Measurements from ENCODE around the gene NRXN3.

NRXN3 gene

GRCh38 chr14:79373451-79373850 lies 1203.3 kb downstream of the NRXN3 start:
- Histone ChIP-seq H3K4me3 (ENCODE audit: severe bottlenecking) (no peak overlapping the region), H3K27ac (ENCODE audit: poor library complexity, severe bottlenecking) (no peak overlapping the region), H3K36me3 (ENCODE audit: low read depth) (no peaks in the 10 kb centered on the region), H3K27me3 (ENCODE audit: insufficient read depth, poor library complexity, severe bottlenecking) (no peaks in the 10 kb centered on the region), H3K4me1 (ENCODE audit: insufficient read depth, poor library complexity, severe bottlenecking) (peaks cover 4% of the 10 kb centered on the region), H3K9me3 (ENCODE audit: severe bottlenecking) (no peaks in the 10 kb centered on the region)
- DNase-seq (ENCODE audit: low spot score) (no peak), ATAC-seq (ENCODE audit: low read depth) (no peak)
- TF ChIP-seq CTCF (IDR thresholded peaks at IDR 0.05; ENCODE audit: poor library complexity, severe bottlenecking) = no peak

GRCh38 chr14:79375356-79375755 lies 1205.2 kb downstream of the NRXN3 start:
- H3K27me3 ChIP-seq (ENCODE audit: insufficient read depth, poor library complexity, severe bottlenecking) = no peaks in the 10 kb centered on the region
- no peaks in the 10 kb centered on the region for H3K36me3 ChIP-seq (ENCODE audit: low read depth)
- H3K4me3 ChIP-seq (ENCODE audit: severe bottlenecking) = no peak overlapping the region
- no peaks in the 10 kb centered on the region for H3K4me1 ChIP-seq (ENCODE audit: insufficient read depth, poor library complexity, severe bottlenecking)
- no peak for TF ChIP-seq CTCF (IDR thresholded peaks at IDR 0.05; ENCODE audit: poor library complexity, severe bottlenecking)
- DNase-seq (ENCODE audit: low spot score) (no peak), ATAC-seq (ENCODE audit: low read depth) (no peak)
- H3K27ac ChIP-seq (ENCODE audit: poor library complexity, severe bottlenecking) = no peak overlapping the region
- no peaks in the 10 kb centered on the region for H3K9me3 ChIP-seq (ENCODE audit: severe bottlenecking)

- no peaks in the 10 kb centered on the region for H3K4me1 ChIP-seq (ENCODE audit: insufficient read depth, poor library complexity, severe bottlenecking)
- no peaks in the 10 kb centered on the region for H3K9me3 ChIP-seq (ENCODE audit: severe bottlenecking)
- H3K27me3 ChIP-seq (ENCODE audit: insufficient read depth, poor library complexity, severe bottlenecking) = no peaks in the 10 kb centered on the region
- no peak overlapping the region for H3K4me3 ChIP-seq (ENCODE audit: severe bottlenecking)
- DNase-seq (ENCODE audit: low spot score) (no peak), ATAC-seq (ENCODE audit: low read depth) (no peak)
- TF ChIP-seq CTCF (IDR thresholded peaks at IDR 0.05; ENCODE audit: poor library complexity, severe bottlenecking) = no peak
- H3K27ac ChIP-seq (ENCODE audit: poor library complexity, severe bottlenecking) = no peak overlapping the region
- H3K36me3 ChIP-seq (ENCODE audit: low read depth) = no peaks in the 10 kb centered on the region
Observed at GRCh38 chr14:79376557-79376956, 1206.4 kb downstream of the NRXN3 start.

GRCh38 chr14:79378020-79378419 lies 1207.8 kb downstream of the NRXN3 start:
- DNase-seq (ENCODE audit: low spot score) (no peak), ATAC-seq (ENCODE audit: low read depth) (no peak)
- H3K27ac ChIP-seq (ENCODE audit: poor library complexity, severe bottlenecking) = no peak overlapping the region
- H3K4me1 ChIP-seq (ENCODE audit: insufficient read depth, poor library complexity, severe bottlenecking) = no peaks in the 10 kb centered on the region
- H3K36me3 ChIP-seq (ENCODE audit: low read depth) = no peaks in the 10 kb centered on the region
- H3K27me3 ChIP-seq (ENCODE audit: insufficient read depth, poor library complexity, severe bottlenecking) = no peaks in the 10 kb centered on the region
- H3K4me3 ChIP-seq (ENCODE audit: severe bottlenecking) = no peak overlapping the region
- H3K9me3 ChIP-seq (ENCODE audit: severe bottlenecking) = no peaks in the 10 kb centered on the region
- TF ChIP-seq CTCF (IDR thresholded peaks at IDR 0.05; ENCODE audit: poor library complexity, severe bottlenecking) = no peak

- H3K4me1 ChIP-seq (ENCODE audit: insufficient read depth, poor library complexity, severe bottlenecking) = no peaks in the 10 kb centered on the region
- H3K9me3 ChIP-seq (ENCODE audit: severe bottlenecking) = no peaks in the 10 kb centered on the region
- H3K36me3 ChIP-seq (ENCODE audit: low read depth) = no peaks in the 10 kb centered on the region
- DNase-seq (ENCODE audit: low spot score) = no peak
- no peak overlapping the region for H3K27ac ChIP-seq (ENCODE audit: poor library complexity, severe bottlenecking)
- peaks cover 2% of the 10 kb centered on the region for H3K27me3 ChIP-seq (ENCODE audit: insufficient read depth, poor library complexity, severe bottlenecking)
- no peak for TF ChIP-seq CTCF (IDR thresholded peaks at IDR 0.05; ENCODE audit: poor library complexity, severe bottlenecking)
- no peak for ATAC-seq (ENCODE audit: low read depth)
- H3K4me3 ChIP-seq (ENCODE audit: severe bottlenecking) = no peak overlapping the region
Observed at GRCh38 chr14:79379266-79379665, 1209.1 kb downstream of the NRXN3 start.

All from RWPE2 (cell line).